ENCODE results near the gene UGT2B10.

Gene UGT2B10

GRCh38 chr4:68869274-68869773, 53.5 kb downstream of the UGT2B10 start:
- H3K27me3 ChIP-seq (replicated peaks in 2 of 5; ENCODE audit: control insufficient read depth in 4 of 5, insufficient read depth in 5 of 5, low read length in 4 of 5) = no peaks in the 10 kb centered on the region
- no peak overlapping the region for H3K4me3 ChIP-seq (ENCODE audit: control insufficient read depth in 1 of 7, extremely low read depth in 1 of 7, insufficient read depth in 4 of 7, low read depth in 2 of 7, low read length in 6 of 7)
- H3K9me3 ChIP-seq (ENCODE audit: control extremely low read depth in 1 of 5, control insufficient read depth in 4 of 5, insufficient read depth in 2 of 5, low read depth in 1 of 5, low read length in 4 of 5) = no peaks in the 10 kb centered on the region
- no peaks in the 10 kb centered on the region for H3K36me3 ChIP-seq (ENCODE audit: control insufficient read depth in 4 of 4, insufficient read depth in 4 of 4, low read length in 3 of 4)
- H3K4me1 ChIP-seq (ENCODE audit: control extremely low read depth in 1 of 4, control insufficient read depth in 4 of 4, insufficient read depth in 4 of 4, low read length in 3 of 4) = no peaks in the 10 kb centered on the region
- POLR2A ChIA-PET = no interaction called here
- 92% methylated on average over 7 of the region's 8 CpGs for WGBS (ENCODE audit: insufficient coverage)
- H3K27ac ChIP-seq (ENCODE audit: insufficient read depth in 1 of 2, low read depth in 1 of 2, low read length in 2 of 2, poor library complexity in 1 of 2, severe bottlenecking in 2 of 2) = no peak overlapping the region
- no peak for DNase-seq
- CTCF ChIA-PET = no interaction called here

GRCh38 chr4:68871809-68872642, 56.2 kb downstream of the UGT2B10 start:
- WGBS (ENCODE audit: insufficient coverage) = 80% methylated on average over 1 of the region's 2 CpGs
- no peak overlapping the region for H3K27ac ChIP-seq (ENCODE audit: insufficient read depth in 1 of 2, low read depth in 1 of 2, low read length in 2 of 2, poor library complexity in 1 of 2, severe bottlenecking in 2 of 2)
- H3K36me3 ChIP-seq (ENCODE audit: control insufficient read depth in 4 of 4, insufficient read depth in 4 of 4, low read length in 3 of 4) = no peaks in the 10 kb centered on the region
- no peaks in the 10 kb centered on the region for H3K27me3 ChIP-seq (replicated peaks in 2 of 5; ENCODE audit: control insufficient read depth in 4 of 5, insufficient read depth in 5 of 5, low read length in 4 of 5)
- CTCF ChIA-PET = no interaction called here
- no peak for DNase-seq
- H3K4me3 ChIP-seq (ENCODE audit: control insufficient read depth in 1 of 7, extremely low read depth in 1 of 7, insufficient read depth in 4 of 7, low read depth in 2 of 7, low read length in 6 of 7) = no peak overlapping the region
- H3K4me1 ChIP-seq (ENCODE audit: control extremely low read depth in 1 of 4, control insufficient read depth in 4 of 4, insufficient read depth in 4 of 4, low read length in 3 of 4) = no peaks in the 10 kb centered on the region
- no peaks in the 10 kb centered on the region for H3K9me3 ChIP-seq (ENCODE audit: control extremely low read depth in 1 of 5, control insufficient read depth in 4 of 5, insufficient read depth in 2 of 5, low read depth in 1 of 5, low read length in 4 of 5)
- POLR2A ChIA-PET = no interaction called here

- CTCF ChIA-PET = no interaction called here
- no peaks in the 10 kb centered on the region for H3K36me3 ChIP-seq (ENCODE audit: control insufficient read depth in 4 of 4, insufficient read depth in 4 of 4, low read length in 3 of 4)
- WGBS (ENCODE audit: insufficient coverage) = no CpG with 5 or more reads among the region's 3 CpGs
- H3K9me3 ChIP-seq (ENCODE audit: control extremely low read depth in 1 of 5, control insufficient read depth in 4 of 5, insufficient read depth in 2 of 5, low read depth in 1 of 5, low read length in 4 of 5) = no peaks in the 10 kb centered on the region
- no peak overlapping the region for H3K4me3 ChIP-seq (ENCODE audit: control insufficient read depth in 1 of 7, extremely low read depth in 1 of 7, insufficient read depth in 4 of 7, low read depth in 2 of 7, low read length in 6 of 7)
- no peak overlapping the region for H3K27ac ChIP-seq (ENCODE audit: insufficient read depth in 1 of 2, low read depth in 1 of 2, low read length in 2 of 2, poor library complexity in 1 of 2, severe bottlenecking in 2 of 2)
- POLR2A ChIA-PET = no interaction called here
- DNase-seq = no peak
- H3K4me1 ChIP-seq (ENCODE audit: control extremely low read depth in 1 of 4, control insufficient read depth in 4 of 4, insufficient read depth in 4 of 4, low read length in 3 of 4) = no peaks in the 10 kb centered on the region
- no peaks in the 10 kb centered on the region for H3K27me3 ChIP-seq (replicated peaks in 2 of 5; ENCODE audit: control insufficient read depth in 4 of 5, insufficient read depth in 5 of 5, low read length in 4 of 5)
Measured at GRCh38 chr4:68872643-68873502, 57.1 kb downstream of the UGT2B10 start.

- Histone ChIP-seq H3K9me3 (ENCODE audit: control extremely low read depth in 1 of 5, control insufficient read depth in 4 of 5, insufficient read depth in 2 of 5, low read depth in 1 of 5, low read length in 4 of 5) (no peaks in the 10 kb centered on the region), H3K27ac (ENCODE audit: insufficient read depth in 1 of 2, low read depth in 1 of 2, low read length in 2 of 2, poor library complexity in 1 of 2, severe bottlenecking in 2 of 2) (no peak overlapping the region), H3K4me3 (ENCODE audit: control insufficient read depth in 1 of 7, extremely low read depth in 1 of 7, insufficient read depth in 4 of 7, low read depth in 2 of 7, low read length in 6 of 7) (no peak overlapping the region), H3K27me3 (replicated peaks in 2 of 5; ENCODE audit: control insufficient read depth in 4 of 5, insufficient read depth in 5 of 5, low read length in 4 of 5) (no peaks in the 10 kb centered on the region), H3K4me1 (ENCODE audit: control extremely low read depth in 1 of 4, control insufficient read depth in 4 of 4, insufficient read depth in 4 of 4, low read length in 3 of 4) (no peaks in the 10 kb centered on the region), H3K36me3 (ENCODE audit: control insufficient read depth in 4 of 4, insufficient read depth in 4 of 4, low read length in 3 of 4) (no peaks in the 10 kb centered on the region)
- no peak for DNase-seq
- POLR2A ChIA-PET = no interaction called here
- CTCF ChIA-PET = no interaction called here
Measured at GRCh38 chr4:68874507-68874906, 58.7 kb downstream of the UGT2B10 start.

- Histone ChIP-seq H3K27me3 (replicated peaks in 2 of 5; ENCODE audit: control insufficient read depth in 4 of 5, insufficient read depth in 5 of 5, low read length in 4 of 5) (no peaks in the 10 kb centered on the region), H3K4me3 (ENCODE audit: control insufficient read depth in 1 of 7, extremely low read depth in 1 of 7, insufficient read depth in 4 of 7, low read depth in 2 of 7, low read length in 6 of 7) (no peak overlapping the region), H3K36me3 (ENCODE audit: control insufficient read depth in 4 of 4, insufficient read depth in 4 of 4, low read length in 3 of 4) (no peaks in the 10 kb centered on the region), H3K9me3 (ENCODE audit: control extremely low read depth in 1 of 5, control insufficient read depth in 4 of 5, insufficient read depth in 2 of 5, low read depth in 1 of 5, low read length in 4 of 5) (peaks cover 0 to 1% (median 0%) of the 10 kb centered on the region in 5 experiments), H3K27ac (ENCODE audit: insufficient read depth in 1 of 2, low read depth in 1 of 2, low read length in 2 of 2, poor library complexity in 1 of 2, severe bottlenecking in 2 of 2) (no peak overlapping the region), H3K4me1 (ENCODE audit: control extremely low read depth in 1 of 4, control insufficient read depth in 4 of 4, insufficient read depth in 4 of 4, low read length in 3 of 4) (no peaks in the 10 kb centered on the region)
- 100% methylated on average over 3 of the region's 5 CpGs for WGBS (ENCODE audit: insufficient coverage)
- POLR2A ChIA-PET = no interaction called here
- CTCF ChIA-PET = no interaction called here
- no peak for DNase-seq
Measured at GRCh38 chr4:68877555-68877954, 61.8 kb downstream of the UGT2B10 start.

- H3K4me3 ChIP-seq (ENCODE audit: control insufficient read depth in 1 of 7, extremely low read depth in 1 of 7, insufficient read depth in 4 of 7, low read depth in 2 of 7, low read length in 6 of 7) = no peak overlapping the region
- POLR2A ChIA-PET = no interaction called here
- no peaks in the 10 kb centered on the region for H3K4me1 ChIP-seq (ENCODE audit: control extremely low read depth in 1 of 4, control insufficient read depth in 4 of 4, insufficient read depth in 4 of 4, low read length in 3 of 4)
- H3K9me3 ChIP-seq (ENCODE audit: control extremely low read depth in 1 of 5, control insufficient read depth in 4 of 5, insufficient read depth in 2 of 5, low read depth in 1 of 5, low read length in 4 of 5) = peaks cover 0 to 1% (median 0%) of the 10 kb centered on the region in 5 experiments
- no peak for DNase-seq
- no peaks in the 10 kb centered on the region for H3K27me3 ChIP-seq (replicated peaks in 2 of 5; ENCODE audit: control insufficient read depth in 4 of 5, insufficient read depth in 5 of 5, low read length in 4 of 5)
- CTCF ChIA-PET = no interaction called here
- H3K36me3 ChIP-seq (ENCODE audit: control insufficient read depth in 4 of 4, insufficient read depth in 4 of 4, low read length in 3 of 4) = no peaks in the 10 kb centered on the region
- H3K27ac ChIP-seq (ENCODE audit: insufficient read depth in 1 of 2, low read depth in 1 of 2, low read length in 2 of 2, poor library complexity in 1 of 2, severe bottlenecking in 2 of 2) = no peak overlapping the region
- 91% methylated on average over 2 of the region's 2 CpGs for WGBS (ENCODE audit: insufficient coverage)
Measured at GRCh38 chr4:68878048-68878447, 62.3 kb downstream of the UGT2B10 start.
